ENCODE data around the gene LAPTM5.

The LAPTM5 gene

DNA sequence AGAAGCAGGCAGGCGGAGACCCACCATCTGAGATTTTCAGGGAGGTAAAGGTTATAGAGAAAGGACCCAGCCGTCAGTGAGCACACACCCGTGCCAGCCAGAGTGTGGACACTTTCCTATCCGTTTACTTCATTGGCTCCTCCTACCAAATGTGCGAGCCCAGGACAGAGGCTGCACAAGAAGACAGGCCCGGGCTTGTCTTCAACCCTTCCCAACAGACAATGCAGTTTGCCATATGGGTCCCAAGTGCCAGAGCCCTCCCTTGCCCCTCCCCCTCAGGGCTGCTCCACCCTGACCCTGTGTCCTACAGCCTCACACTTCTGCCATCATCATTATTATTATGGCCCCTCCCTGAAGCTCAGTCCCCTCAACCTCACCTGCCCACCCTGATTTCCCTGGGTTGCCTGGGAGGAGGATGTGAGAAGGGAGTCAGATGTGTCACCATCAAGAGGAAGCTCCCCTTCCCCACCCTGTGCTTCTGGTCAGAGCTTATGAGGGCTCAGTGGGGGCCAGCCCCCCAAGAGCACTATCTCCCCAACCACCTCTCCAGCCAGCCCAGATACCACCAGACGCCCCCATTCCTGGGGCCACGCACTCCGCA lies 9.4 kb downstream of the LAPTM5 start:
- H3K27me3 Mint-ChIP-seq: no peaks in the 10 kb centered on the region
- H3K4me3 Mint-ChIP-seq: peak overlapping the region; percentile 87
- peaks cover 97% of the 10 kb centered on the region for H3K4me1 Mint-ChIP-seq (ENCODE audit: low read depth)
- H3K27ac Mint-ChIP-seq: peak overlapping the region; percentile 100
- no peaks in the 10 kb centered on the region for H3K9me3 Mint-ChIP-seq (ENCODE audit: low read depth)
- H3K36me3 Mint-ChIP-seq: peaks cover 6% of the 10 kb centered on the region

DNA sequence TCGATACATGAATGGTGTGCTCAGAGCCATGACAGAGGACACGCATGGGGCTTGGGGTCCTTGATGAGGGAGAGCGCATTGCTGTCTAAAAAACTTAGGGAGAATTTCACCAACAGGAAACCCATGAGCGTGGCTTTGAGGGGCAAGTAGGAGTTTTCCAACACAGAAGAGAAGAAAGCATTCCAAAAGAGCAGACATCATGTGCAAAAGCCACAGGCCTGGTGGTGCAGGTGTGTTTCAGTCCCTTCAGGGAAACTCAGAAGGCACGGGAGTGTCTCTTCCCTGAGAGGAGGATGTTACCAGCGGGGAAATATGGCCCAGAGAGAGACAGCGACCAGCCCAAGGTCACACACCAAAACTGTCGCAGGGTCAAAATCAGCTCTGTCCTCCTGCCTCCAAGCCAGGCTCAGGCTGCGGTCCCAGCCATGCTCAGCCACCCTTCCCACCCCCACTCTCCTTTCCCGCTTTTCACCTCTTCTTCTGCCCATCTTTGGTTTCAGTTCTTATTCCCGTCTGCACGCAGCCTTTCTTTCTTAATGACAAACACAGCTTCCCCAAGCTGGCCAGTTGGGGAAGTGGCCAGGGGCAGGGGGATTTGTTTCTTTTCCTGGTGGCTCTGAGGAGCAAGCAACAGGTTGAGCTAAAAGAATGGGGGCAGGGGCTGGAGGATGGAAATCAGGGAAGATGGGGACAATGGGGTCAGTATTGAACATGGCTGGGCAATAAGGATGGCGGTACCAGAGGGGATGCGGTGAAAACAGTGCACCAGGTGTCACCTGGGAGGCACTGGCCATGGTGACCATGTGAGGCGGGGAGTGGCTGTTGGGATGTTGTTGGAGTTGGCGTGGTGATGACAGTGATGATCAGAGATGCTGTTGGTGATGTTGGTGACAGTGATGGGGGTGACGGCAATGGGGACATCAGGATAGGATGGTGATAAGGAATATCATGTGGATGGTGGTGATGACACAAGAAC lies 10.3 kb downstream of the LAPTM5 start:
- no peaks in the 10 kb centered on the region for H3K9me3 Mint-ChIP-seq (ENCODE audit: low read depth)
- H3K4me1 Mint-ChIP-seq (ENCODE audit: low read depth): peaks cover 98% of the 10 kb centered on the region
- peaks cover 6% of the 10 kb centered on the region for H3K36me3 Mint-ChIP-seq
- no peaks in the 10 kb centered on the region for H3K27me3 Mint-ChIP-seq
- H3K4me3 Mint-ChIP-seq: peak overlapping the region; percentile 87
- H3K27ac Mint-ChIP-seq: peak overlapping the region; percentile 100

DNA sequence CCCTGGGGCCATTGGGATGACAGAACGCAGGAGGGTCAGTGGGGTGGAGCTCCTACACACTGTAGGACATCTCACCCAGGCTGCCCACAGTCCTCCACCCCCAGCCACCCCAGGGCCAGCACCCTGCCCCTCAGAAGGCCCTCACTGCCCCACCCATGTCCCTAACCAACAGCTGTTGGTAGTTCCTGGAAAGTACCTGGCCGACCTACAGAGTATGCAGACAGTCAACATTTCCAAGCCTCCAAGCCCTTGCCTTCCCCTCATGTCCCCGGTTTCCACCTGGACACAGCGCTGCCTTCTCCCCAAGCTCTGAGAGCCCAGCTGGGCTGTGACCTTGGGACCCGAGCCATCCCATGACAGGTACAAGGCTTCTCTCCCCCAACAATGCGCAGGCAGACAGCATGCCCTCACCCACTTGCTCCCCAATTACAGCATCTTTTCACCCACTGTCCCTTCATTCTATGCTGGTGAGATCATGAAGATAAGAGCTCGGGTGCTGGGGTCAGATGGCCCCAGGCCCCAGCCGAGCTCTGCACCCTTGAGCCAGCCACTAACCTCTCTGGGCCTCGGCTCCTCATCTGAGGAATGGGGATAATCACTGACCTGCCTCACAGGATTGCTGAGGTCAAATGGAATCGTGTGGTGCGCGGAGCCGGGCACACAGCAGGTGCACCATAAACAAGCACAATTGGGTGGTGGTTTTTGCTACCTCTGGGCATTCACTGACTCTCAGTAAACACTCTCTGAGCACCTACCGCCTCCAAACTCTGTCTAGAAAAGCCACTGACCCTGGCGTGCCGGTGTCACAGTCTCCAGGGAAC lies 11.2 kb downstream of the LAPTM5 start:
- H3K27ac Mint-ChIP-seq: peak overlapping the region; percentile 100
- peaks cover 98% of the 10 kb centered on the region for H3K4me1 Mint-ChIP-seq (ENCODE audit: low read depth)
- H3K9me3 Mint-ChIP-seq (ENCODE audit: low read depth): no peaks in the 10 kb centered on the region
- H3K27me3 Mint-ChIP-seq: no peaks in the 10 kb centered on the region
- H3K36me3 Mint-ChIP-seq: peaks cover 6% of the 10 kb centered on the region
- H3K4me3 Mint-ChIP-seq: peak overlapping the region; percentile 87

DNA sequence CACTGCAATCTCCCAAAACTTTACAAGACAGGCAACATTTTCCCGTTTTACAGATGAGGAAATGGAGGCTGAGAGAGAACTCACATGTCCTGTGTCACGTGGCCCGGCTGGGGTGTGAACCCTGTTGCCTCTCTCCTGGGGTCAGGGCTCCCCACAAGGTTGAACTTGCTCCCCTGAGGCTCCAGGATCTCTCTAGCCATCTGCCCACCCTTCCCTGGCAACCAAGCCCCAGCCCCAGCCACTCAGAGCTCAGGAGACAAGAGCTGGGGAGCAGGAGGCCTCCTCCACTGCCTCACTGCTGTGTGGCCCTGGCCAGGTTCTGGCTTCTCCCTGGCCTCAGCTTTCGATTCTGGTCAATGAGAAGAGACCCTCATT lies 11.8 kb downstream of the LAPTM5 start:
- Mint-ChIP-seq H3K9me3 (ENCODE audit: low read depth) (no peaks in the 10 kb centered on the region), H3K36me3 (peaks cover 6% of the 10 kb centered on the region)

DNA sequence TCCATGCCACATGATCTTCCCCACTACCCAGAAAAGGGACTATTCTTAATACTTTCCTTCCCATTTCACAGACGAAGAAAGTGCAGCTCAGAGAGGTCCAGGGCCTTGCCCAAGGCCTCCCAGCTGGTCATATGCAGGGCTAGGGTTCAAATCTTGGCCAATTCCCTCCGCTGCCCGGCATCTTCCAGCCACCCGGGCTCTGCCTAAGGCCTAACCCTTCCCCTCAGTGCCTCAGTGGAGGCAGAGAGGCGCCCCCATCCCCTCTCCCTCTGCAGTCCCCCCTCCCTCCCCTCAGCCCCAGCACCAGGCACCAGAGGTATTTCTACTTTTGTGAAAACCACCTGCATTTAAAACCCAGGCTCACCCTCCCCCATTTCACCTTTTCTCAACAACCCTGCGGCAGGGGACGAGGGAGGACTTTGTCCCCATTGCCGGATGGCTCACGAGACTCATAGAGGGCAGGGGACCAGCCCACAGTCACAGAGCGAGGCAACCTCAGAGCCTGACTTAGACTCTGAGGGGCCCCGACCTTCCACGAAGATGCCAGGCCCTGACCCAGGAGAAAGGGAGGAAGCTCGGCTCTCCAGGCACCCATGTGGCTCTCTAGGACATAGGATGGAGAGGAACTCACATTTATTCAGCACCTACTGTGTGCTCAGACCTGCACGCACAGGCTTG lies 12.3 kb downstream of the LAPTM5 start:
- Mint-ChIP-seq H3K27ac (peak overlapping the region; percentile 100), H3K36me3 (peaks cover 6% of the 10 kb centered on the region), H3K27me3 (no peaks in the 10 kb centered on the region), H3K4me1 (ENCODE audit: low read depth) (peaks cover 99% of the 10 kb centered on the region), H3K4me3 (peak overlapping the region; percentile 87), H3K9me3 (ENCODE audit: low read depth) (no peaks in the 10 kb centered on the region)

More for the DNA sequence above, 11.8 kb downstream of the LAPTM5 start:
- Mint-ChIP-seq H3K27me3 (no peaks in the 10 kb centered on the region), H3K27ac (peak overlapping the region; percentile 100), H3K4me1 (ENCODE audit: low read depth) (peaks cover 99% of the 10 kb centered on the region), H3K4me3 (peak overlapping the region; percentile 87)

DNA sequence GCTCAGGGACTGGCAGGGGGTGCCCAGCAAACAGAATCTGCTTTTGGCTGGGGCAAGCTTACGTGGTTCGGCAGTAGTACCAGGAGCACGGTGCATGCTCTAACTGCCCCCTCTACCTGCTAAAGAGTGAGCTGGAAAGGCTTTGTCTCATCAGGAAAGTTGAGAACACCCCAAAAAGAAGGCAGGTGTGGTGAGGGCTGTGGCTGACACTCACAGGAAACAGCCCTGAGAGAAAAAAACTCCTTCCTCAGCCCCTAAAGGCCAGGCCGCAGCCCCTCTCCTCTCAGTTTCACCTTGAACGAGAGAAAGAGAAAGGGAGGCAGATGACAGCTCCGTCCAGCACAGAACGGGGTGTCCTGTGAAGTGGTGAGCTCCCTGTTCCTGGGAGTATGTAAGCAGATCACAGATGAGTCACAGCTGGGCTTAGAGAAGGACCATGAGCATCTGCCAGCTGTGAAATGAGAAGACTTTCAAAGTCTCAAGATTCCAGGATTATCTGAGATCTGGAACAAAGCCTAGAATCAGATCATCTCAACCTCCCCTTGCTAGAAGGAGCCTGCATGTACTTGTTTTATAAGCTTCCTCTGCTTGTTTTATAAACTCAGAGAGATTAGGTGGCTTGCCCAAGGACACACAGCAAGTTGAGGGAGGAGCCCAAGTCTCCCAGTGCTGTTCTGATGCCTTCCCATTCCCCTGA lies 13.4 kb downstream of the LAPTM5 start:
- H3K4me3 Mint-ChIP-seq: peak overlapping the region; percentile 87
- peaks cover 8% of the 10 kb centered on the region for H3K36me3 Mint-ChIP-seq
- no peaks in the 10 kb centered on the region for H3K27me3 Mint-ChIP-seq
- no peaks in the 10 kb centered on the region for H3K9me3 Mint-ChIP-seq (ENCODE audit: low read depth)
- peaks cover 95% of the 10 kb centered on the region for H3K4me1 Mint-ChIP-seq (ENCODE audit: low read depth)
- peak overlapping the region; percentile 100 for H3K27ac Mint-ChIP-seq

DNA sequence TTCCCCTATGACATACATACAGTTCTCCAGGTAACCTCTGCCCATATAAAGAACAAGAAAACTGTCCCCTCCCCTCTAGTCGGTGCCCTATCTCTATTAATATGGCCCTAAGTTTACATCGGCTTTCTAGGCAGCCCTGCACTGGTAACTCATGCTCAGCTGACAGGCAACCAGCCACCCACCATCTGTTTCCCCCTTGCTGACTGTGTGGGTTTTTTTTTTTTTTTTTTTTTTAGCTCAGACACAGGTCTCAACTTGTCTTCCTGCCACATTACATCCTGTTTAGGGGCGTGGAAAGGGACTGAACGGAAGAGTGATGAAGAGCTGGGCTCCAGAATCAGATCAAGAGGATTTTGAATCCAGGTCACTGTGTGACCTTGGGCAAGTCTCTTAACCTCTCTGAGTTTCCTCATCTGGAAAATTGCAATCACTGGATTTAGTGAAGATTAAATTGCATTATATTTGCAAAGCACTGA lies 14.0 kb downstream of the LAPTM5 start:
- peaks cover 93% of the 10 kb centered on the region for H3K4me1 Mint-ChIP-seq (ENCODE audit: low read depth)
- peaks cover 11% of the 10 kb centered on the region for H3K36me3 Mint-ChIP-seq
- no peaks in the 10 kb centered on the region for H3K27me3 Mint-ChIP-seq
- H3K4me3 Mint-ChIP-seq: peak overlapping the region; percentile 87
- peak overlapping the region; percentile 100 for H3K27ac Mint-ChIP-seq
- no peaks in the 10 kb centered on the region for H3K9me3 Mint-ChIP-seq (ENCODE audit: low read depth)

DNA sequence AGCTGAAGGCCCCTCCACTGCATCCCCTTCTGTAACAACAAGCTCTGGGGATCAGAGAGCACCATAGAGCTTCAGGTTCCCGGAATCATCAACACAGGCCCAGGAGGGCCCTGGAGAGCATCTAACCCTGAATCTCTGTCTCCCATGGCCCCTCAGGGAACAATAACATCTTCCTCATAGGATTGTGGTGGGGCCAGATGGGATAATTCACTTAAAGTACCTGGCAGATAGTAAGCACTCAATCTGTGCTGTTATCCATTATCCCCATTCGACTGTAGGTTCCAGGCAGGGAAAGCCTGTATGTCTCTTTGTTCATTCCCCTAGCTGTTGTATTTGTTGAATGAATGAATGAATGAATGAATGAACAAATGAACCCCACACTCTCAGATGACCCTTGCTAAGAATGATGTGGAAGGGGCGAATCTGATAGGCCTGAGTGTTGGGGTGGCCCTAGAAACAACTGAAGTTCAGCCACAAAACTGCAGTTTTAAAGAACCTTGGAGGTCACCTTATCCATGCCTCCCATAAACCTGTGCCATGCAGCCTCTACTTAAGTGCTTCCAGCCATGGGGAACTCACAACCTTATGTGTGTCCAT lies 14.5 kb downstream of the LAPTM5 start:
- peaks cover 93% of the 10 kb centered on the region for H3K4me1 Mint-ChIP-seq (ENCODE audit: low read depth)
- peaks cover 16% of the 10 kb centered on the region for H3K36me3 Mint-ChIP-seq
- no peaks in the 10 kb centered on the region for H3K9me3 Mint-ChIP-seq (ENCODE audit: low read depth)
- H3K4me3 Mint-ChIP-seq: peak overlapping the region; percentile 87
- H3K27ac Mint-ChIP-seq: peak overlapping the region; percentile 100
- H3K27me3 Mint-ChIP-seq: no peaks in the 10 kb centered on the region

DNA sequence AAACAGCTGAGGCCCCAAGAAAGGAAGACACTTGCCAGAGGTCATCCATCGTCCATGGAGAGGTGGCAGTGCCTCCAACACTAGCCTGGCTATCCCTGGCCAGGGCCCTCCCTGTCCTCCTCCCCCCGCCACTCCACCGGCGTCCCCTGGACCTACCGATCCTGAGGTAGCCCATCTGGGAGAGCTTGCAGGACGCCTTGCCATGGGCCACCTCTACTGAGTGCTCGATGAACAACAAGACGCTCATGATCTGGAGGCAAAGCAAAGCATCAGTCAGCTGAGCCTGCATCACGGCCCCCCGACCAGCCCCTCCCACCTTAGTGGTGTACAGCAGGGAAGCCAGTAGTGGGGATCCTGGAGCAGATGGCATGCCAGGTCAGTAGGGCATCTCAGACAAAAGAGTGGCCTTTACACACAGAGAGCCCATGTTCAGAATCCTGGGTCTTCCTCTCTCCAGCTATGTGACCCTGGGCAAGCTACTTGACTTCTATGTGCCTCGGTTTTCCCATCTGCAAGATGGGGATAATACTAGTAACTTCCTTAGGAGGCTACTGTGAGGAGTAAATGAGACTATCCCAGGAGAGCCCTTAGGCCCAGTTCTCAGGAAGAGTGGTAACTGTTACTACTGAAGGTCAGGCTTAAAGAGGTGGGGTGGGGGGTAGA lies 15.1 kb downstream of the LAPTM5 start:
- Mint-ChIP-seq H3K36me3 (peaks cover 14% of the 10 kb centered on the region), H3K4me3 (peak overlapping the region; percentile 75), H3K4me1 (ENCODE audit: low read depth) (peaks cover 93% of the 10 kb centered on the region)

DNA sequence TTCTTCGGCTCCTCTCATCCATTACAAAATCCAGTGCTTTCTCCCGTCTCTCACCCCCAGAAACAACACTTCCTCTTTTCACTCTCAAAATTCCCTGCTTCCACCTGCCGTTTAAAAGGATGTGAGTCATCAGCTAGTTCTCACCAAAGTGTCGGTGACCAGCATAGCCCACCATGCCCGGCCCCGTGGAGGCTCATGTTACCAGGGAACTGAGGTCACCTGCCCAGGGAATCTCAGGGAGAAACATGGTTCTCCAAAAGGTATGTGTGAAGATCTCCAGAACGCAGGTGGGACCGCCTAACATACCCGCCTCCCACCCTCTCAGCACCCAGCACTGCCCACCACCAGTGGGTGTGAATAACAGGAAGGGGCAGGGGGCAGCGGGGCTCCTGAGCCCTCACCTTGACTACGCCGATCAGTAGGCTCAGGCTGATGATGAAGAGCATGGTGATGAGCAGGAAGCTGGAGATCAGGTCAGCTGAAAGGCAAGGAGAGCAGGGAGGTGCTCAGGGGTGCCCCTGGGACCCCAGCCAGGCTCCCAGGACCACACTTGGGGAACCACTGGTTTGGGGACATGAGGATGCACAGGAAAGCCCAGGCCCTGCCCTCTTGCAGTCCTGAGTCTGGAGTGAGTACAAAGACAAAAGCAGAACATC lies 16.2 kb downstream of the LAPTM5 start:
- H3K27me3 Mint-ChIP-seq: no peaks in the 10 kb centered on the region
- H3K4me1 Mint-ChIP-seq (ENCODE audit: low read depth): peaks cover 88% of the 10 kb centered on the region
- peak overlapping the region; percentile 75 for H3K4me3 Mint-ChIP-seq
- H3K27ac Mint-ChIP-seq: peak overlapping the region; percentile 100
- H3K36me3 Mint-ChIP-seq: peaks cover 14% of the 10 kb centered on the region
- H3K9me3 Mint-ChIP-seq (ENCODE audit: low read depth): no peaks in the 10 kb centered on the region

More for the DNA sequence above, 15.1 kb downstream of the LAPTM5 start:
- H3K27me3 Mint-ChIP-seq: no peaks in the 10 kb centered on the region
- peak overlapping the region; percentile 100 for H3K27ac Mint-ChIP-seq
- H3K9me3 Mint-ChIP-seq (ENCODE audit: low read depth): no peaks in the 10 kb centered on the region

DNA sequence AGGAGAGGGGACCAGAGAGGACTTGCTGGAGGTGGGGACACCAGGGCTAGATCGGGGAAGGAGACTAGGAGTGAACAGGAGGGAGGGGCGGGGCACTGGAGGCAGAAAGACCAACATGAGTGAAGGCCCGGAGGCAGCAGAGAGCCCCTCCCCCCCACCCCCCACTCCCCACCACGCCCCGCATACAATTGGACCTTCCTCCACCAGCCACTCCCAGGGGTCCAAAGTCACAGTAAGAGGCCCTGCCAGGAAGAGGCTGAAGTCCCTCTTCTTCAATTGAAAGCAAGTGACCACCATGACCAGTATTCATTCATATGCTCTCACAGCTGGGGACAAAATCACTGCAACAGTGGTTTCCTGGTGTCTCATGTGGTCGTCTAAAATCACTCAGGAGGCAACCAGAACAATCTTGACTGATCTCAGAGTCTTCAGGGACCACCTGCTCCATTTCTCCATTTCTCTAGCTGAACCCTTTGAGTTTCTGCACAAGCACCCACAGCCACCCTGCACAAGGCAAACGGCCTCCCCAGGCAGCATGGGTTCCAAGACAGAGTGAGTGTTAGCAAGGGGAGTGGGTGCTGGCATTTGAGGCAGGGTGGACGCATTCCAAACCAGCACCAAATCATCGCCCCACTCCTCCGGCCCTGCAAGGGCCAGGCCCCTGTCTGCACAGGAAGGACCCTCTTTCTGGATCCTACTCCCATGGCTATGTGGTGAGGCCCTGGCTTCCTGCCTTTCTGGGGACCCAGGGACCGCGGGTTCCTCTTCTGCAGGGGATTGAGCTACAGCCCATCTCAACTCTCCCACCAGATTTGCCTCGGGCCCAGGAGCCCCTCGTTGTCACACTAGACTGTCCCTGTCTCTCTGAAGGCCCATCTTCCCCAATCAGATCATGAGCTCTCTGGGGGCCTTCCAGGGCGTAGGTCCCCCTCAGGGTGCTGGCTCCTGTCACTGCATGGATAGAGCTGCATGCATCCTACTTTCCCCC lies 17.0 kb downstream of the LAPTM5 start:
- no peaks in the 10 kb centered on the region for H3K27me3 Mint-ChIP-seq
- no peaks in the 10 kb centered on the region for H3K9me3 Mint-ChIP-seq (ENCODE audit: low read depth)
- peak overlapping the region; percentile 75 for H3K4me3 Mint-ChIP-seq
- peaks cover 80% of the 10 kb centered on the region for H3K4me1 Mint-ChIP-seq (ENCODE audit: low read depth)
- H3K27ac Mint-ChIP-seq: peak overlapping the region; percentile 100
- H3K36me3 Mint-ChIP-seq: peaks cover 14% of the 10 kb centered on the region

DNA sequence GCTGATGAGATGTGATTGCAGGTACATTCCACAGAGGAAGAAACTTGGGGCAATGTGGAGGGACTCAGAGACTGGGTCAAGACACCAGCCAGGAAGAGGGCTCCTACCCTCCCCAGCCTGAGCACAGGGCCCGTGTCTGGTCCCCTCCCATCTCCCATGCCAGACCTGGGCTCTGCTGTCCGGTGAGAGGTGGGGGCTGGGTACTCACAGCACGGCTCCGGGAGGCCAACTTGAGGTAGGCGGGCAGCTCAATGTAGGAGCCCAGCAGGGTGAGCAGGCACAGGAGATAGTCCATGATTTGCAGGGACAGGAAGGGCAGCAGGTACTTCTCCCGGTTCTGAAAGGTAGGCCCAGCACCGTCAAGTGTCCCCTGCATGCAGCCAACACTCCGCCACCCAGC lies 18.0 kb downstream of the LAPTM5 start:
- H3K36me3 Mint-ChIP-seq: peaks cover 14% of the 10 kb centered on the region
- H3K27ac Mint-ChIP-seq: peak overlapping the region; percentile 84
- no peak overlapping the region for H3K4me3 Mint-ChIP-seq
- H3K4me1 Mint-ChIP-seq (ENCODE audit: low read depth): peaks cover 71% of the 10 kb centered on the region
- no peaks in the 10 kb centered on the region for H3K9me3 Mint-ChIP-seq (ENCODE audit: low read depth)
- H3K27me3 Mint-ChIP-seq: no peaks in the 10 kb centered on the region

Data from activated naive CD8-positive, alpha-beta T cell (primary cell).